Activated naive CD4-positive, alpha-beta T cell treated with anti-CD3 and anti-CD28 coated beads, Interleukin-2, amount 50 U/mL, for 24 hours (primary cell): ENCODE data around the gene CAP2.

Source experiments
- H3K27ac Mint-ChIP-seq: one replicate; pipeline ENCODE4 v1.8.0; 2021; ENCODE audit warnings: mild to moderate bottlenecking, mixed read lengths
- H3K27me3 Mint-ChIP-seq: one replicate; pipeline ENCODE4 v1.8.0; 2021; ENCODE audit warnings: mixed read lengths
- H3K36me3 Mint-ChIP-seq: one replicate; pipeline ENCODE4 v1.8.0; 2021; ENCODE audit warnings: mixed read lengths
- H3K4me1 Mint-ChIP-seq: one replicate; pipeline ENCODE4 v1.8.0; 2021; ENCODE audit warnings: mixed read lengths
- H3K4me3 Mint-ChIP-seq: one replicate; pipeline ENCODE4 v1.8.0; 2021; ENCODE audit warnings: mild to moderate bottlenecking, mixed read lengths
- H3K9me3 Mint-ChIP-seq: one replicate; pipeline ENCODE4 v1.8.0; 2021; ENCODE audit warnings: mixed read lengths

Gene CAP2

GRCh38 chr6:17473554-17473953 lies 80.2 kb downstream of the CAP2 start:
- no peaks in the 10 kb centered on the region for H3K4me1 Mint-ChIP-seq

GRCh38 chr6:17474289-17474688 lies 80.9 kb downstream of the CAP2 start:
- H3K36me3 Mint-ChIP-seq, result no peaks in the 10 kb centered on the region
- H3K27me3 Mint-ChIP-seq, result peaks cover 4% of the 10 kb centered on the region
- no peaks in the 10 kb centered on the region for H3K4me1 Mint-ChIP-seq
- no peak overlapping the region for H3K27ac Mint-ChIP-seq
- H3K9me3 Mint-ChIP-seq, result no peaks in the 10 kb centered on the region
- H3K4me3 Mint-ChIP-seq, result no peak overlapping the region

More at GRCh38 chr6:17473554-17473953, 80.2 kb downstream of the CAP2 start:
- Mint-ChIP-seq H3K36me3 (no peaks in the 10 kb centered on the region), H3K9me3 (no peaks in the 10 kb centered on the region), H3K27ac (no peak overlapping the region), H3K4me3 (no peak overlapping the region), H3K27me3 (peaks cover 4% of the 10 kb centered on the region)

- H3K27ac Mint-ChIP-seq, result no peak overlapping the region
- H3K4me3 Mint-ChIP-seq, result no peak overlapping the region
- H3K4me1 Mint-ChIP-seq, result no peaks in the 10 kb centered on the region
- no peaks in the 10 kb centered on the region for H3K36me3 Mint-ChIP-seq
- H3K9me3 Mint-ChIP-seq, result no peaks in the 10 kb centered on the region
- peaks cover 3% of the 10 kb centered on the region for H3K27me3 Mint-ChIP-seq
Measured at GRCh38 chr6:17475606-17476244, 82.3 kb downstream of the CAP2 start.

GRCh38 chr6:17476511-17476910 lies 83.1 kb downstream of the CAP2 start:
- no peaks in the 10 kb centered on the region for H3K4me1 Mint-ChIP-seq
- H3K9me3 Mint-ChIP-seq, result no peaks in the 10 kb centered on the region
- H3K27me3 Mint-ChIP-seq, result peaks cover 4% of the 10 kb centered on the region
- H3K27ac Mint-ChIP-seq, result no peak overlapping the region
- no peak overlapping the region for H3K4me3 Mint-ChIP-seq
- H3K36me3 Mint-ChIP-seq, result no peaks in the 10 kb centered on the region

DNA sequence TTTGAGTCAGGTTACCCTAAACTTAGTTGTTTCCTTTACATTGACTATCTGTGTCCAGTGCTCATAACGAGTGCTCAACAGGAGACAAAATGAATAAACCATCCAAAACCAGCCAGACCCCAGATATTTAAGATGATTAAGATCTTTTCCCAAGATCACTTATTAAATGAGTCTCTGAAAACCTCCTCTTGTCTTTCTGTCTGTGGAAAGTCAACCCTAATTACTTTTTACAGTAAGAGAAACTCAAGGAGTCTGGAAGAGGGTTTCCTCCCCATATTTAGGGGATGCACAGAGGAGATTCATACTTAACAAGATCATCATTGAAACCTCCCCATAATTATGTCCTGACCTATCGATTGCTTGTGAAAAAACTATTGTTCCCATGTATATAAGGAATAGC lies 84.0 kb downstream of the CAP2 start:
- no peaks in the 10 kb centered on the region for H3K36me3 Mint-ChIP-seq
- H3K27me3 Mint-ChIP-seq, result peaks cover 6% of the 10 kb centered on the region
- H3K4me1 Mint-ChIP-seq, result no peaks in the 10 kb centered on the region
- H3K9me3 Mint-ChIP-seq, result no peaks in the 10 kb centered on the region
- no peak overlapping the region for H3K27ac Mint-ChIP-seq
- no peak overlapping the region for H3K4me3 Mint-ChIP-seq

DNA sequence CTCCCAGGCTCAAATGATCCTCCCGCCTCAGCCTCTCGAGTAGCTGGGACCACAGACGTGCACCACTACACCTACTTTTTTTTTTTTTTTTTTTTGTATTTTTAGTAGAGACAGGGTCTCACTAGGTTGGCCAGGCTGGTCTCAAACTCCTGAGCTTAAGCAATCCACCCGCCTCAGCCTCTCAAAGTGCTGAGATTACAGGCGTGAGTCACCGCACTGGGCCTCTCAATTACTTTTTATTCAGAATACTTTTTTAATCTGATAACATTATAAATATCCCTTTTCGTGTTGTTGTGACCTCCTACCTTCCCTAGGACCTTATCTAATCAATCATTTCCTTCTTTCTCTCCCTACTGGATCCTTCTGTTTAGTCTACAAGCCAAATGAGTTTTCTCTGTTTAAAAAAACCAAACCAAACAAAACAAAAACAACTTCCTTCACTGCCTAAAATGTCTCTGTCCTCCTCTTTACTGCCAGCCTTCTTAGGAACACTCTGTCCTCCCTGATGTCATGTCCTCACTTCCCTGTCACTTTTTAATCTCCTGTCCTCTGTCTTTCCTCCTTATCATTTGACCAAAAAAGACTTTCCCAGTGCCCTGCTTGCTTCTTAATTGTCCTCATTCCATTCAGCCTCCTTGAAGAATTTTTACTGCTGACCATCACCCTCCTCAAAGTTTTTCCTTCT lies 85.0 kb downstream of the CAP2 start:
- no peaks in the 10 kb centered on the region for H3K4me1 Mint-ChIP-seq
- H3K27ac Mint-ChIP-seq, result no peak overlapping the region
- peaks cover 8% of the 10 kb centered on the region for H3K27me3 Mint-ChIP-seq
- no peak overlapping the region for H3K4me3 Mint-ChIP-seq
- H3K9me3 Mint-ChIP-seq, result no peaks in the 10 kb centered on the region
- peaks cover 1% of the 10 kb centered on the region for H3K36me3 Mint-ChIP-seq

DNA sequence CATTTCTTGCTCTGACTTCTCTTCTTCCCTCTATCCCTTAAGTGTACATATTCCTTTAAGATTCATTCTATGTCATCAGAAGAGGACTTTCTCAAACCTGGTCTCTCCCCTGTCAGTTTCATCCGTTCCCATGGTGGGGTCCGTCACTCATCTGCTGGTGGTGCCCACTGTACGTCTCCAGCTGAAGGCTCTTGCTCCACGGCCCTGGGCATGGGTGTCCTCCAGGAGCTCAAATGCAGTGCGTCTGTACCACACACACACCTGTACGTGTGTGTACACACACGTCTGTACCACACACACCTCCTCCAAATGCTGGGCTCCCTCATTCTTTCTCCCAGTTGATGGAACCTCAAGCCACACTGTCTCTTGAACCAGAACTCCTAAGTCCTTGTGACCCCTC lies 85.6 kb downstream of the CAP2 start:
- H3K36me3 Mint-ChIP-seq, result peaks cover 1% of the 10 kb centered on the region
- peaks cover 8% of the 10 kb centered on the region for H3K27me3 Mint-ChIP-seq
- H3K4me3 Mint-ChIP-seq, result no peak overlapping the region
- no peaks in the 10 kb centered on the region for H3K9me3 Mint-ChIP-seq
- no peak overlapping the region for H3K27ac Mint-ChIP-seq
- no peaks in the 10 kb centered on the region for H3K4me1 Mint-ChIP-seq

- Mint-ChIP-seq H3K27me3 (peaks cover 8% of the 10 kb centered on the region), H3K4me1 (no peaks in the 10 kb centered on the region), H3K27ac (no peak overlapping the region)
Measured at GRCh38 chr6:17480476-17480875, 87.1 kb downstream of the CAP2 start.

GRCh38 chr6:17482711-17483110 lies 89.3 kb downstream of the CAP2 start:
- Mint-ChIP-seq H3K27me3 (peaks cover 6% of the 10 kb centered on the region), H3K4me3 (no peak overlapping the region), H3K27ac (no peak overlapping the region), H3K9me3 (no peaks in the 10 kb centered on the region), H3K4me1 (no peaks in the 10 kb centered on the region), H3K36me3 (peaks cover 1% of the 10 kb centered on the region)

More at GRCh38 chr6:17480476-17480875, 87.1 kb downstream of the CAP2 start:
- H3K4me3 Mint-ChIP-seq, result no peak overlapping the region
- peaks cover 1% of the 10 kb centered on the region for H3K36me3 Mint-ChIP-seq
- no peaks in the 10 kb centered on the region for H3K9me3 Mint-ChIP-seq

GRCh38 chr6:17483391-17484016 lies 90.1 kb downstream of the CAP2 start:
- Mint-ChIP-seq H3K9me3 (no peaks in the 10 kb centered on the region), H3K36me3 (peaks cover 1% of the 10 kb centered on the region), H3K27me3 (peaks cover 9% of the 10 kb centered on the region), H3K27ac (no peak overlapping the region), H3K4me3 (no peak overlapping the region), H3K4me1 (no peaks in the 10 kb centered on the region)

DNA sequence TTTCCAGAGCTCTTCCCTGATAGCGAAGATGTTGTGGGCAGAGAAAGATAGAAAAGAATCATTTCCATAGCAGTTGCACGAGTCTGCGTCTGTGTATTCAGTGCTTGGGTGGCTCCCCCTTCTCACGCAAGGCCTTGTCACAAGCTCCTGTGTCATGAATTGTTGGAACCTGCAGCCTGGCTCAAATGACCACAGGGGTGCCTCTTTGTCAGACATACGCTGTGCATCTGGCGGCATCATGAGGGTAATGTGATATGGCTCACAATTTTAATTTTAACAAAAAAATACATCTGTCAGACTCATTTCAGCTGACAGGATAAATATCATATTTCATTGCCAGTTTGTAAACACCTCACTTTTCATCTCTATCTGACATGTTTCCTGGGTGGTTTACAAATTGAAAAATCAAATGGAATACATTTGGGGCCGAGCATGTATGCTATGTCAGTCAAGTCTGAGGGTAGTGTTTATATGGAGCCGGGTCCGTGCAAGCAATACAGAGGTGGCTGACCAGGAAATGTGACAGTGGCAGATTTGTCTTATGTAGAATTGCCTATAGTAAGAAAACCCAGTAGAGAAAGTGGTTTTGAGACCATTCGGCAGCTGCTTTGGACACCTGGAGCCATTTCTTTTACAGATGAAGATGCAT lies 90.9 kb downstream of the CAP2 start:
- H3K27me3 Mint-ChIP-seq, result peaks cover 9% of the 10 kb centered on the region
- no peaks in the 10 kb centered on the region for H3K4me1 Mint-ChIP-seq

DNA sequence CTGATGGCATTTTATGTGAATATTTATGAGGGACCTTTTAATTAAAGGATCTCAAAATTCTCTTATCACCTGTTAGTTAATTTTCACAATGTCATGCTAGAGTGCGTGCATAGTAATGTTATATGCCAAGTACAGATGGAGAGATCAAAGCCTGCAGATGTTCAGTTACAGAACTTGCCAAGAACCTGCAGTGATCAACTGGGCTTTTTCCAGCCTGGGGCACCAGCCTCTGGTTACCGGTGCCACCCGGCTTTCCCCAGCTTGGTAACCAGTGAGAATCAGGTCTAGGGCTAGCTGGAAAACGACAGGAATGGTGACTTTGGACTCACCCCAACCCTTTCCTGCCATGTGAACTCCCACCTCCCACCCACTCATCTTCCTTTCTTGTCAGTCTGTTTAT lies 91.8 kb downstream of the CAP2 start:
- Mint-ChIP-seq H3K4me1 (no peaks in the 10 kb centered on the region), H3K9me3 (no peaks in the 10 kb centered on the region), H3K27me3 (peaks cover 9% of the 10 kb centered on the region), H3K4me3 (no peak overlapping the region), H3K36me3 (peaks cover 1% of the 10 kb centered on the region), H3K27ac (no peak overlapping the region)

More for the DNA sequence above, 90.9 kb downstream of the CAP2 start:
- Mint-ChIP-seq H3K9me3 (no peaks in the 10 kb centered on the region), H3K27ac (no peak overlapping the region), H3K36me3 (peaks cover 1% of the 10 kb centered on the region), H3K4me3 (no peak overlapping the region)

DNA sequence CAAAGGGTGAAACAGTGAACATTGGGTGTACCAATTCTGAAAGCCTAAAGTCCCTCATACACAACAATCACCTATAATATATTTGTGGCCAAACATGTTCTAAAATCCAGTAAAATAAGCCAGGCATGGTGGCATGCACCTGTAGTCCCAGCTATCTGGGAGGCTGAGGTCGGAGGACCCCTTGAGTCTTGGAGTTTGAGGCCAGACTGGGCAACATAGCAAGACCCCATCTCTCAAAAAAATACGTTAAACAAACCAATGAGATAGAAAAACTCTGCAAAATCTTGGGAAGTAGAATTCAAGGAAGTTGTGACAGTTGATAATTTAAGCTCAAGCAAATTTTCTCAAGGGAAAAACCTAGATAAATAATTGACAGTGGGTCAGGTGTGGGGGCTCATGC lies 92.6 kb downstream of the CAP2 start:
- Mint-ChIP-seq H3K4me3 (no peak overlapping the region), H3K27me3 (peaks cover 14% of the 10 kb centered on the region), H3K9me3 (no peaks in the 10 kb centered on the region), H3K4me1 (no peaks in the 10 kb centered on the region), H3K27ac (no peak overlapping the region), H3K36me3 (peaks cover 1% of the 10 kb centered on the region)

DNA sequence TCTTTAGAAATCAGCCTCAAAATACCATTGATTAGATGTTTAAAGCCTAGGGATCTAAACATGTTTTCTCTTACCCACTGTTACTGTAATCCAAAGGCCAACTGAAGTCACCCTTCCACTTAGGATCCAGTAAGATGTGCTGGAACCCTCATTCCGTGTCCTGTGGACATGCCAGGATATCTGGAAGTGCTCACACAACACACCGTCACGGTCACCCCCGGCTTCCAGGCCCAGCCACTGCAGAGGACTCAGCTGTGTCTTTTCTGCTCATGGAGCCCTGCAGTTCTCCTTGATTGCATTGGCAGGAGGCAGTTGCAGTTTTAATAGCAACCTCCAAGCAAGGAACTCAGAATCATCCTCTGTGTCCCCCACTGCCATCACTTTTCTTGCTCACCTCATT lies 93.3 kb downstream of the CAP2 start:
- Mint-ChIP-seq H3K27ac (no peak overlapping the region), H3K9me3 (no peaks in the 10 kb centered on the region), H3K4me3 (no peak overlapping the region), H3K27me3 (peaks cover 13% of the 10 kb centered on the region), H3K4me1 (no peaks in the 10 kb centered on the region), H3K36me3 (peaks cover 1% of the 10 kb centered on the region)

GRCh38 chr6:17490724-17491123 lies 97.3 kb downstream of the CAP2 start:
- no peak overlapping the region for H3K27ac Mint-ChIP-seq
- H3K36me3 Mint-ChIP-seq, result no peaks in the 10 kb centered on the region
- no peaks in the 10 kb centered on the region for H3K9me3 Mint-ChIP-seq
- H3K27me3 Mint-ChIP-seq, result peaks cover 23% of the 10 kb centered on the region
- H3K4me3 Mint-ChIP-seq, result no peak overlapping the region
- no peaks in the 10 kb centered on the region for H3K4me1 Mint-ChIP-seq
